ENCODE results near the gene TIGD3.

DNA sequence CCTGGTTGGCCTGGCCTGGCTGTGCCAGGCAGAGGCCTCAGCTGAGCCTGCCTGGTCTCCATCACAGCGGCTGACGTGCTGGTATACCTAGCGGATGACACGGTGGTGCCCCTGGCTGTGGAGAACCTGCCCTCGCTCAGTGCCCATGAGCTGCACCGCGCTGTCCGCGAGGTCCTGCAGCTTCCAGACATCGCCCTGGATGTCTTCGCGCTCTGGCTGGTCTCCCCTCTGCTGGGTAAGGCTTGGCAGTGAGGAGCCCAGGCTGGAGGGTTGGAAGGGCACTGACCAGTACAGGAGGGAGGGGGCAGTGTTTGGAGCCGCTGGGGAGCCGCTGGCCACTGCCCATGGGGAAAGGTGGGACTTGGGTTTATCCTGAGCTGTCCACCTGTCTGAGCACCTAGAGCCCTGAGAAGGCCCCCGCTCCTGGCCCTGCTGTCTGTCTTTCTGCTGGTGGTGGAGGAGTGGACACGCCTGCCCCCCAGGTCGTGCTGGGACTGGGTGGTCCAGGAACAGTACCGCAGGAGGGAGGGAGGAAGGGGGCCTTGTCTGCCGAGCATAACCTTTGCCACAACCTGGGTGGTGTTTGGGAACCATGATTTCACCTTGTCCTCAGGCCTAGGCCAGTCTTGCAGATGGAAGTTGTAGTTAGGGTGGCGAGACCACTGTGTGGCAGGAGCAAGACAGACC lies 34.9 kb downstream of the TIGD3 start:
- TF ChIP-seq, protein P1, sequence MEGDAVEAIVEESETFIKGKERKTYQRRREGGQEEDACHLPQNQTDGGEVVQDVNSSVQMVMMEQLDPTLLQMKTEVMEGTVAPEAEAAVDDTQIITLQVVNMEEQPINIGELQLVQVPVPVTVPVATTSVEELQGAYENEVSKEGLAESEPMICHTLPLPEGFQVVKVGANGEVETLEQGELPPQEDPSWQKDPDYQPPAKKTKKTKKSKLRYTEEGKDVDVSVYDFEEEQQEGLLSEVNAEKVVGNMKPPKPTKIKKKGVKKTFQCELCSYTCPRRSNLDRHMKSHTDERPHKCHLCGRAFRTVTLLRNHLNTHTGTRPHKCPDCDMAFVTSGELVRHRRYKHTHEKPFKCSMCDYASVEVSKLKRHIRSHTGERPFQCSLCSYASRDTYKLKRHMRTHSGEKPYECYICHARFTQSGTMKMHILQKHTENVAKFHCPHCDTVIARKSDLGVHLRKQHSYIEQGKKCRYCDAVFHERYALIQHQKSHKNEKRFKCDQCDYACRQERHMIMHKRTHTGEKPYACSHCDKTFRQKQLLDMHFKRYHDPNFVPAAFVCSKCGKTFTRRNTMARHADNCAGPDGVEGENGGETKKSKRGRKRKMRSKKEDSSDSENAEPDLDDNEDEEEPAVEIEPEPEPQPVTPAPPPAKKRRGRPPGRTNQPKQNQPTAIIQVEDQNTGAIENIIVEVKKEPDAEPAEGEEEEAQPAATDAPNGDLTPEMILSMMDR (IDR thresholded peaks at IDR 0.05; ENCODE audit: insufficient read depth, low read length, poor library complexity, severe bottlenecking) = no peak
- no peak for TF ChIP-seq EZH2phosphoT487 (conservative IDR thresholded peaks at IDR 0.05; ENCODE audit: low read length)

Measured in SU-DHL-6 (cell line).